A549 (cell line): Measurements from ENCODE around the gene TOP2A.

Experiments used
- CEBPB ChIP-seq, 2 experiments: fragments of >200 bp in 1 of 2; sonication (Bioruptor Twin) in 1 of 2; formaldehyde crosslinking in 1 of 2; IDR thresholded peaks; 2 replicates each; pipeline ENCODE4 v1.6.1; 2012 to 2016
- EHMT2 ChIP-seq: fragments of 200-600 bp; sonication (generic); IDR thresholded peaks from 2 replicates; pipeline ENCODE4 v1.6.1; 2016; ENCODE audit warnings: antibody characterized with exemption, low read depth, mild to moderate bottlenecking, moderate library complexity
- EP300 ChIP-seq, 2 experiments: fragments of >200 bp; sonication (Bioruptor Twin); formaldehyde crosslinking; IDR thresholded peaks; 2 replicates in 1 of 2; 3 replicates in 1 of 2; pipeline ENCODE4 v1.6.1; 2016 to 2017
- FOSL2 ChIP-seq, 2 experiments: fragments of 450-650 bp in 1 of 2; fragments of >200 bp in 1 of 2; sonication (Bioruptor Twin) in 1 of 2; formaldehyde crosslinking; IDR thresholded peaks; 2 replicates each; pipeline versions ENCODE4 v1.5.0 to v1.6.1; 2016 to 2020; ENCODE audit warnings: mild to moderate bottlenecking in 1 of 2, moderate library complexity in 1 of 2
- GATA3 ChIP-seq: IDR thresholded peaks from 2 replicates; pipeline ENCODE4 v1.6.1; 2012; ENCODE audit warnings: borderline replicate concordance
- NR3C1 ChIP-seq: fragments of >200 bp; sonication (Bioruptor Twin); formaldehyde crosslinking; IDR thresholded peaks from 3 replicates; pipeline ENCODE4 v1.6.1; 2017
- POLR2A ChIP-seq: IDR thresholded peaks from 2 replicates; pipeline ENCODE4 v1.6.1; 2012; ENCODE audit warnings: mild to moderate bottlenecking, low read length
- RCOR1 ChIP-seq: fragments of 150-350 bp; IDR thresholded peaks from 2 replicates; pipeline ENCODE4 v1.6.1; 2014; ENCODE audit warnings: antibody characterized with exemption, low read length, low read depth
- SREBF2 ChIP-seq: fragments of 450-650 bp; IDR thresholded peaks from 2 replicates; pipeline ENCODE4 v1.6.1; 2014; ENCODE audit warnings: mild to moderate bottlenecking, moderate library complexity
- TF ChIP-seq, protein P1 (sequence below): fragments of >200 bp; sonication (Bioruptor Twin); formaldehyde crosslinking; IDR thresholded peaks from 3 replicates; pipeline ENCODE4 v1.5.1; 2016

- TF ChIP-seq RCOR1 (no peak), POLR2A (no peak), SREBF2 (no peak), EP300 (IDR thresholded peaks at IDR 0.05) (no peak), NR3C1 (no peak), EHMT2 (no peak), FOSL2 (IDR thresholded peaks at IDR 0.05) (no peak), FOSL2 (CRISPR knock-in tag; IDR thresholded peaks at IDR 0.05) (no peak), CEBPB (IDR thresholded peaks at IDR 0.05) (no peak), GATA3 (no peak)
- TF ChIP-seq, protein P1, sequence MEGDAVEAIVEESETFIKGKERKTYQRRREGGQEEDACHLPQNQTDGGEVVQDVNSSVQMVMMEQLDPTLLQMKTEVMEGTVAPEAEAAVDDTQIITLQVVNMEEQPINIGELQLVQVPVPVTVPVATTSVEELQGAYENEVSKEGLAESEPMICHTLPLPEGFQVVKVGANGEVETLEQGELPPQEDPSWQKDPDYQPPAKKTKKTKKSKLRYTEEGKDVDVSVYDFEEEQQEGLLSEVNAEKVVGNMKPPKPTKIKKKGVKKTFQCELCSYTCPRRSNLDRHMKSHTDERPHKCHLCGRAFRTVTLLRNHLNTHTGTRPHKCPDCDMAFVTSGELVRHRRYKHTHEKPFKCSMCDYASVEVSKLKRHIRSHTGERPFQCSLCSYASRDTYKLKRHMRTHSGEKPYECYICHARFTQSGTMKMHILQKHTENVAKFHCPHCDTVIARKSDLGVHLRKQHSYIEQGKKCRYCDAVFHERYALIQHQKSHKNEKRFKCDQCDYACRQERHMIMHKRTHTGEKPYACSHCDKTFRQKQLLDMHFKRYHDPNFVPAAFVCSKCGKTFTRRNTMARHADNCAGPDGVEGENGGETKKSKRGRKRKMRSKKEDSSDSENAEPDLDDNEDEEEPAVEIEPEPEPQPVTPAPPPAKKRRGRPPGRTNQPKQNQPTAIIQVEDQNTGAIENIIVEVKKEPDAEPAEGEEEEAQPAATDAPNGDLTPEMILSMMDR, result no peak
These were observed 68.2 kb downstream of the TOP2A start for GRCh38 chr17:40349477-40349894.
